Endodermal cell (in vitro differentiated cells): ENCODE data around the gene RNGTT. TPM values are rescaled to one million over a fixed set of nuclear protein-coding genes. Genes with fewer than 3 reads are reported as not detected.
A peak's percentile ranks its signal among the peaks of the same experiment; 100 is the strongest.

ENCODE experiments used
- DNase-seq: peaks from one replicate; pipeline ENCODE4 v3.0.0-alpha.2; 2017
- H3K27ac ChIP-seq: 2 replicates; pipeline ENCODE4 v1.5.1; 2013; ENCODE audit warnings: mild to moderate bottlenecking, low read depth, low read length, moderate library complexity
- H3K27me3 ChIP-seq: 2 replicates; pipeline ENCODE4 v1.6.1; 2013; ENCODE audit warnings: mild to moderate bottlenecking, low read length, moderate library complexity; ENCODE audit not compliant: insufficient read depth, control insufficient read depth, poor library complexity, severe bottlenecking
- H3K36me3 ChIP-seq: 2 replicates; pipeline ENCODE4 v1.7.0; 2013; ENCODE audit warnings: mild to moderate bottlenecking, low read length, moderate library complexity; ENCODE audit not compliant: control insufficient read depth, insufficient read depth
- H3K4me1 ChIP-seq: one replicate; pipeline ENCODE4 v1.7.0; 2013; ENCODE audit warnings: low read length; ENCODE audit not compliant: control insufficient read depth, insufficient read depth
- H3K4me3 ChIP-seq: 2 replicates; pipeline ENCODE4 v1.5.1; 2013; ENCODE audit warnings: mild to moderate bottlenecking, low read length, moderate library complexity
- H3K9ac ChIP-seq: 2 replicates; pipeline ENCODE4 v1.6.1; 2013; ENCODE audit warnings: mild to moderate bottlenecking, low read length, moderate library complexity; ENCODE audit not compliant: poor library complexity, severe bottlenecking; ENCODE audit errors: extremely low read depth
- H3K9me3 ChIP-seq: 2 replicates; pipeline ENCODE4 v1.6.1; 2013; ENCODE audit warnings: mild to moderate bottlenecking, low read length, moderate library complexity; ENCODE audit not compliant: control insufficient read depth
- H3K27ac Mint-ChIP-seq: 2 replicates; pipeline ENCODE4 v1.8.0; 2020; ENCODE audit warnings: mixed read lengths
- H3K27me3 Mint-ChIP-seq: 2 replicates; pipeline ENCODE4 v1.8.0; 2021; ENCODE audit warnings: mild to moderate bottlenecking, mixed read lengths; ENCODE audit not compliant: insufficient read depth
- H3K36me3 Mint-ChIP-seq: 2 replicates; pipeline ENCODE4 v1.8.0; 2020; ENCODE audit warnings: low read depth, mixed read lengths
- H3K4me1 Mint-ChIP-seq: 2 replicates; pipeline ENCODE4 v1.8.0; 2020; ENCODE audit warnings: mixed read lengths
- H3K4me3 Mint-ChIP-seq: 2 replicates; pipeline ENCODE4 v1.8.0; 2020; ENCODE audit warnings: mild to moderate bottlenecking, moderate library complexity, mixed read lengths
- H3K9me3 Mint-ChIP-seq: 2 replicates; pipeline ENCODE4 v1.8.0; 2020; ENCODE audit warnings: mild to moderate bottlenecking, mixed read lengths
- CTCF ChIP-seq: fragments of 200-600 bp; sonication (generic); conservative IDR thresholded peaks from 2 replicates; pipeline ENCODE4 v1.5.0; 2021; ENCODE audit warnings: antibody characterized with exemption, mild to moderate bottlenecking
- WGBS, 2 experiments: methylation state at CpG; one replicate each; pipeline versions ENCODE4 v1.1.5 to v1.1.7; 2013; ENCODE audit warnings: missing lambda C conversion rate in 2 of 2, mixed read lengths in 1 of 2; ENCODE audit not compliant: insufficient coverage in 1 of 2, insufficient read length in 1 of 2; 5-methylcytosine and 5-hydroxymethylcytosine counted together
- total RNA-seq, 2 donors: library from RNA; stranded (reverse); fragmentation: NEBNext Ultra II Directional in 1 of 2; extraction: Animal tissue kit (Norgen Biotek cat#: 25700) in 1 of 2; gene quantifications; 2 replicates in 1 of 2; 3 replicates in 1 of 2; pipeline ENCODE4 v1.2.1, GENCODE V29; 2021

The RNGTT gene
- total RNA-seq, 2 donors from 2014 or later, result 21.5 to 28.7 TPM

- Histone ChIP-seq H3K4me3 (no peak overlapping the region), H3K9ac (no peak overlapping the region), H3K9me3 (no peaks in the 10 kb centered on the region), H3K27me3 (no peaks in the 10 kb centered on the region), H3K4me1 (peaks cover 3% of the 10 kb centered on the region), H3K27ac (no peak overlapping the region), H3K36me3 (no peaks in the 10 kb centered on the region)
- DNase-seq, result no peak
- no peak overlapping the region for H3K4me3 Mint-ChIP-seq
- H3K4me1 Mint-ChIP-seq, result peaks cover 15% of the 10 kb centered on the region
- TF ChIP-seq CTCF, result no peak
- H3K9me3 Mint-ChIP-seq, result no peaks in the 10 kb centered on the region
- H3K27me3 Mint-ChIP-seq, result no peaks in the 10 kb centered on the region
- no peaks in the 10 kb centered on the region for H3K36me3 Mint-ChIP-seq
- 88% methylated on average over 1 of the region's 1 CpG; no CpG with 5 or more reads in 1 of the 2 experiments for WGBS, 2 experiments
- no peak overlapping the region for H3K27ac Mint-ChIP-seq
Observed at GRCh38 chr6:88872962-88873361, 90.5 kb downstream of the RNGTT start.

GRCh38 chr6:88871498-88871897 lies 91.9 kb downstream of the RNGTT start:
- no peaks in the 10 kb centered on the region for H3K27me3 ChIP-seq
- H3K4me1 ChIP-seq, result peaks cover 3% of the 10 kb centered on the region
- no peaks in the 10 kb centered on the region for H3K9me3 ChIP-seq
- 83 to 89% methylated on average over 2 to 3 of the region's 3 CpGs for WGBS, 2 experiments
- no peaks in the 10 kb centered on the region for H3K36me3 ChIP-seq
- H3K27me3 Mint-ChIP-seq, result no peaks in the 10 kb centered on the region
- H3K9ac ChIP-seq, result no peak overlapping the region
- no peak overlapping the region for H3K4me3 ChIP-seq
- DNase-seq, result no peak
- TF ChIP-seq CTCF, result no peak
- H3K4me1 Mint-ChIP-seq, result peaks cover 17% of the 10 kb centered on the region
- H3K27ac Mint-ChIP-seq, result no peak overlapping the region
- no peaks in the 10 kb centered on the region for H3K36me3 Mint-ChIP-seq
- no peak overlapping the region for H3K4me3 Mint-ChIP-seq
- no peak overlapping the region for H3K27ac ChIP-seq
- H3K9me3 Mint-ChIP-seq, result no peaks in the 10 kb centered on the region

- no peaks in the 10 kb centered on the region for H3K36me3 ChIP-seq
- peak; percentile 83 for TF ChIP-seq CTCF
- no peak overlapping the region for H3K9ac ChIP-seq
- no peak overlapping the region for H3K27ac Mint-ChIP-seq
- no peak overlapping the region for H3K27ac ChIP-seq
- H3K4me3 ChIP-seq, result no peak overlapping the region
- DNase-seq, result no peak
- H3K9me3 ChIP-seq, result no peaks in the 10 kb centered on the region
- no peaks in the 10 kb centered on the region for H3K27me3 ChIP-seq
- H3K4me1 ChIP-seq, result peaks cover 3% of the 10 kb centered on the region
- no peak overlapping the region for H3K4me3 Mint-ChIP-seq
- H3K27me3 Mint-ChIP-seq, result no peaks in the 10 kb centered on the region
- H3K9me3 Mint-ChIP-seq, result no peaks in the 10 kb centered on the region
- WGBS, 2 experiments, result 4% methylated on average over 1 of the region's 1 CpG; no CpG with 5 or more reads in 1 of the 2 experiments
- no peaks in the 10 kb centered on the region for H3K36me3 Mint-ChIP-seq
- peaks cover 17% of the 10 kb centered on the region for H3K4me1 Mint-ChIP-seq
Observed at GRCh38 chr6:88870717-88871330, 92.6 kb downstream of the RNGTT start.
